NCI-H526 treated with DMSO at 0.1 percent for 48 hours (cell line): ENCODE data around the gene SUCO.
A peak's percentile ranks its signal among the peaks of the same experiment; 100 is the strongest.

Source experiments
- DNase-seq: peaks from one replicate; lab custom pipeline; 2025; lab: John Stamatoyannopoulos, UW

The SUCO gene

DNA sequence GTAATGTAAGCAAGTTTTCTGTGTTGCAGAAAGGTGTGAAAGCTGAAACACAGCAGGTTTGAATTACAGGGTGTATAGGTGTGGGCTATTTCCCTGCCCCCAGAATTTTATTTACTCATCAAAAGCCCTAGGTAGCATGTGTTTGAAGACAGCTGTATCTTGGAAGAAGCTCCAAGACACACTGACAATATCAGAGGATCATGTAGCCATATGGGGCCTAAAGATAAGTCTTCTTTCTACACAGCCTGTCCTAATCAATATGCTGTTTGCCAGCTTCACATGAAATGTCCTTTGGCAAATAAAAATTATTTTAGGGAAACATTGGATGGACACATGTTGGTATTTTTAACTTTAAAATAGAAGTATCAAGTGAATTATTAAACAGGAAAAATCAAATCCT, 17.5 kb upstream of the SUCO start:
- no peak for DNase-seq

- DNase-seq = peak; percentile 41
These were observed 17.0 kb upstream of the SUCO start for GRCh38 chr1:172515927-172516326.

DNA sequence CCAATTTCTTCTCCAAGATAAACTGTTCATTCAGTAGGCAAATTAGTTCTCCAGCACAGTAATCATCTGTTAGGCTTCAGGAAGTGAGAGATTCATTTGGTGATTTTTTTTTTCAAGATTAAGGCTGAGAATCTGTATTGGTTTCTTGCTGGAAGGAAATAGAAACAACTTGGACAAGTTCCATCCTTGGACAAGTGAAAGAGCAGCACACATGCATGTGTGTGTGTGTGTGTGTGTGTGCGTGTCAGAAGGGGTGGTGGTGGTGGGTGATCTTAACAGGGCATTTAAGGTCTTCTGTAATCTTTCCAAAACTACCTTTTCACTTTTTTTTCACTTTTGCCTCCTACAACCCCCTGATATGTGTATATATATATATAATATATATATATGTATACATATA, 15.9 kb upstream of the SUCO start:
- DNase-seq = no peak

- no peak for DNase-seq
These were observed 15.4 kb upstream of the SUCO start for GRCh38 chr1:172517545-172517944.

DNA sequence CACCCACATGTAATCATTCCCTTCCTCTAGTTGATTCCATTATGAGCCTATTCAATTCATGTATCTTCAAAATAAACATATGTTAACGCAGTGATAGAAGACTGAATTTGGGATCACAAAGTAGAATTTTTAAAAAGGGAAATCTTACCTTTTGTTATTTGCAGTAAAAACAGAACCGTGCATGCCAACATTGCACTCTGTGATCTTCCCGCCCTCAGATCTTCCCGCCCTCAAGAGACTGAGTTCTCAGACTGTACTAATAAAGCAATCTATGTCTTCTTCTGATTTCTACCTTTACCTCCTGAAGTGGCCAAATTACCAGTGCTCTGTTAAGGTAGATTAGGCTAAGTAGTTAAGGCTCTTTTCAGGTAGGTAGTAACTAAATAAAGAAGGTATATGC, 3.6 kb upstream of the SUCO start:
- no peak for DNase-seq

GRCh38 chr1:172530000-172530399, 3.0 kb upstream of the SUCO start:
- peak; percentile 73 for DNase-seq

DNA sequence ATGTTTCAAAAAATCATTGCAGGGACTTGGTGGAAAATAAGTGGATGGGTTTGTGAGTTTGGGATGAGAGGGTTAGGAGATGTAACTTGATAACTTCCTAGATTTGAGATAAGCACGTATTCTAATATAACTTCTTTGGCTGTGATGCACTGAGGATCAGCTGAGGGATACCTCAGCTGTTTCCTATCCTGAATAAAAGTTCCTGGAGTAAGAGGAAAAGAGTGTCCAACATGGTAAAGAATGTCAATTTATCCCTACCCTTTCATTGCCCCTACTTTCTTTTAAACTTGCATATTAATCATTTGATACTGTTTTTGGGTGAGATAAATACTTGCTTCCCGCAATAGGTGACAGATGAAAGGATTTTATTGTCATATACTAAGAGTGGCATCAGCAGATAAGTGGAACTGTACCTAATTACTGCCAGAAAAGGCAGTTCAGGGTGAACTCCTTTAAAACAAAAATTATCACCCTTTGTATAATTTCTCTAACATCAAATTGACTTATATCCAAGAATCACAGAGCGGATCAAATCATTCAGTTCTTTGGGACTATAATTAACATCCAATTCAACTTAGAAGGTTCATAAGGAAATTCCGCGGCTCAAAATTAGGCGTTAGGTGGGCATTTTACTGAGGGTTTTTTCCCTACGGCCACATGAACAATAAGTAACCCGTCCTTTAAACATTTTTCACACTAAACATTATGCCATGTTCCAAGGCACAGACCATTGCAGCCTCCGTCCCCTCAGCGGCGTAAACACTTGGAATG, 1.4 kb upstream of the SUCO start:
- DNase-seq = no peak

- DNase-seq = peak; percentile 100
These were observed 709 bp upstream of the SUCO start for GRCh38 chr1:172532183-172532699.

DNA sequence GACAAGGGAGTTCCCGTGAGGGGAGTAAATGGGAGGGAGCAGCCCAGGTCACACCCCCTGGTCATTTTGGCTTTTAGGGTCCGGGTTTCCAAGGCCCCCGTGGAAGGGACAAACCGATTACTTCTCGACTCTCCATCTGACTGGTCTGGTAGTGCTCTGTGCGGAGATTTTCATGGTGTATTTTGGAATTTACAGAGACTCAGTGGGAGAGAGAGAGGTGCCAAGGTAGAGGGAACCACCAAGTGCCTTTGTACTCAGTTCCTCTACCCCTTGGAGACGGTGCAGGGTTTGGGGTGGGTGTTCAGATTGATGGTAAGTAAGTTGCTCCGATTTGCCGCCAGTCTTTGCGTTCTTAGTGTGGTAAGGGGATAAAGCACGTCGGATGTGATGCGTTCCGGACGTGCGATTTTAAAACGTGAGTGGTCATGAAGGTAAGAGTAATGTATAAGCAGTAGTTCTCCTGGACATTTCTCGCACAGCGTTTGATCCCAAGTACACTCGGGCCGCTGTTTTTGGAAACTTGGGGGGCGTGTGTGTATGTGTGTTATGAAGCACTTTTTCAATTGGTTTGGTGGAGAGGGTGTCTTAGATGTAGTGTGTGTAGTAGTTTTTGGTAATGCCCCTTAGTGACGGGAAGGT, 682 bp downstream of the SUCO start:
- peak; percentile 80 for DNase-seq

DNA sequence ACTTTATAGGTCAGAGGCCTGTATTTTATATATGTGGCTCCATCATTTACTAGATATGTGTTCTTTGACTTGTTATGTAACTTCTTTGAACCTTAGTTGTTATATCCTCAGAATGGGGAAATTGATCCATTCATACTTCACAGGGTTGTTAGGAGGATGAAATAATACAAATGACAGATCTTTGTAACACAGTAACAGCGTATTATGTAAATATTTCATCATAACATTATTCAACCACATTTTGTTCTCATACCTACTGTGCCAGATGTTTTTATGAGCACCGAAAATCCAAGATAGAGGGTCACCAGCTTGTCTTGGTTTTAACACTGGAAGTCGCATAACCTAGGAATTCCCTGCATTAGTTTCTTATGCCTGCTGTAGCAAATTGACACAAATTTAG, 3.3 kb downstream of the SUCO start:
- DNase-seq = no peak

DNA sequence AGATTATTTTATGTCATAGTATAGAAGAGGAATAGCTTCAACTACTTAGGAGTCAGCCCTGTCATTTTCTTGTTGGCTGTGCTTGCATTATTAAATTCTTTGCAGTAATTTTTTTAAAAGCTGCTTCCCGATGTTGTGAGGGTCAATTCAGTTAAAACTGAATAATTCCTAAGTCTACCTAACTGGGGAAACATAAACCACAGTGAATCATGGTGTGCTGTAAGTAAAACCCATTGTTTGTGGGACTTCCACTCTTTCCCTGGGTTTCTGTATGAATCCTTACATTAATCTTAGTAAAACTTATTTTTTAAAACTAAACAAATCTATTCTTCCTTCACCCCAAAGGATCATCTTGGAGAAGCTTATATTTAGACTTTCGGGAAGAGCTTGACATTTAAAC, 4.4 kb downstream of the SUCO start:
- no peak for DNase-seq

DNA sequence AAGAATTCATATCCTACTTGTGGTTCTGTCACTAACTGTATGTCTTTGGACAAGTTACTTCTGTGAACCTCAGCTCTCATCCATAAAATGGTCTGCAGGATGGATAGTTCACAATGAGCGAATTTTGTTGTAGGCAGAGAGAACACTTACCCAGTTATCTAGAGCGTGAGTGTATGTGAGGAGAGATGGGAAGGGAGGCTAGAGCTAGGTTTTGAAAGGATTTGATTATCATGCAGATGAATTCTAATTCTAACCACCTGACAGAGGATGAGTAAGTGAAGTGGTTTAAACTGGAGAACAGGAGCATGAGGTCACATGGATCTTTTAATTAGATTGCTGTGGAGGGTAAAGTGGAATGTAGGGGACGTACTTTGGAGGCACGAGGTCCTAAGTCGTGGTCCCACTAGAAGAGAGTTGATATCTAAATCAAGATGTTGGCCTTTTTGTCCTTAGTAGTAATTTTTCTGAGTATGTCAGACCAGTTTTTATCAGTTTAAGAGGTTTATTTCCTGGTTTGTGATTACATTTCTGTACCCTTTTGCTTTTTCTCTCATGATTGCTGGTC, 5.0 kb downstream of the SUCO start:
- no peak for DNase-seq

DNA sequence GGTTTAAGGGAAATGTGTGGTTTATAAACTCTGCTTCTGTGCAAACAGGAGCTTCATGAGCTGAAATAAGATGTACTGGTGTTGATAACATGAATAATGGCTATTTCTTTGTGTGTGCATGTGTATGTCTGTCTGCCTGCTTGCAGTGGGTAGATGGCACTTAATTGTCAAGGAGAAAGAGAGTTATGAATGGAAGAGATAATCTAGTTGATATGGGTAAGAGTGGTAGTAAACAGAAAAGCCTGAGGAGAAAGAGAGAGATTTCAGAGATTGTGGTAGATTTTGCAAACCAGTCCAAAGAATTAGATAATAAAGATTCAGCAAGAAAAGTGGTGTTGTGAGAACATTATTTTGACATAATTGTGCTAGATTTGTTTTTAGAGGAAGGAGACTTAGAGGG, 7.7 kb downstream of the SUCO start:
- DNase-seq = no peak

GRCh38 chr1:172544481-172545104, 11.6 kb downstream of the SUCO start:
- DNase-seq = no peak

- DNase-seq = no peak
These were observed 12.6 kb downstream of the SUCO start for GRCh38 chr1:172545396-172546004.

DNA sequence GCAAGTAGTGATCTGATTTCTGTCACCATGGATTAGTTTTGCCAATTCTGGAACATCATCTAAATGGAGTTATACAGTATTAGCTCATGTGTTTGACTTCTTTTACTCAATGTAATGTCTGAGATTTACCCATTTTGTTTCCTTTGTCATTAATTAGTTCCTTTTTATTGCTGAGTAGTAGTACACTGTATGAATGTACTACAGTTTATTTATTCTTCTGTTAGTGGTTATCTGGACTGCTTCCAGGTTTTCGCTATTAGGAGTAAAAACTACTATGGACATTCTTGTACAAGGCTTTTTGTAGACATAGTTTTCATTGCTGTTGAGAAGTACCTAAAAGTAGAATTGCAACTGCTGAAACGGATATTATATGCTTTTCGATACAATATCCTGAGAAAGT, 14.1 kb downstream of the SUCO start:
- no peak for DNase-seq

DNA sequence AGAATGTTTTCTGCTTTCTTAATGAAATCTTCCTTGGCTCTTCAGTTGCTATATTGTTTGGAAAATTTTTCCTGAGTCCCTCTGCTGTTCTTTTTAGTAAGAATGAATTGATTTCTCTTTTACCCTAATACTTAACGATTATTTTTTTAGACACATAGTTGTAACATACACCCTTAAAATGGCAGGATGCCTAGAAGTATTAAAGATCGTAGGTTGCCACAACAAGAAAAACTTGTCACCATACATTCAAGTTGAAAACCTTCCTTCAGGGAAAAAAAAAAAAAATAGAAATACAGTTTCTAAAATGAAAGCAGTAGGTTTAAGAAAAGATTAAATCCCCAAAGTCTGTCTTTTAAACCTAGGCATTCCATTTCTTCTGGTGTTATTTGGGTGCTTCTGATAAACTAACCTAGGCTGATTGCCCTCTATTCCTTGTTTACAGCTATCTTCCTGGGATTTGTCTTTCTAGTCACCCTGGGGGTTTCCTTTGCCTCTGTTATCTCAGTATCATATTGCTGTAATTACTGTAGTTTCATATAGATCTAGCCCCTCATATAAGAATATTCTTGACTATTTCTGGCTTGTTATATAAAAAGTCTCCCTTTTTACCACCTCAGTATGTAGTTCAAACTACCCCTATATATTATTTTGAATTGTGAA, 16.8 kb downstream of the SUCO start:
- DNase-seq = no peak

- no peak for DNase-seq
These were observed 18.3 kb downstream of the SUCO start for GRCh38 chr1:172551279-172551678.

- no peak for DNase-seq
These were observed 22.0 kb downstream of the SUCO start for GRCh38 chr1:172554915-172555314.

DNA sequence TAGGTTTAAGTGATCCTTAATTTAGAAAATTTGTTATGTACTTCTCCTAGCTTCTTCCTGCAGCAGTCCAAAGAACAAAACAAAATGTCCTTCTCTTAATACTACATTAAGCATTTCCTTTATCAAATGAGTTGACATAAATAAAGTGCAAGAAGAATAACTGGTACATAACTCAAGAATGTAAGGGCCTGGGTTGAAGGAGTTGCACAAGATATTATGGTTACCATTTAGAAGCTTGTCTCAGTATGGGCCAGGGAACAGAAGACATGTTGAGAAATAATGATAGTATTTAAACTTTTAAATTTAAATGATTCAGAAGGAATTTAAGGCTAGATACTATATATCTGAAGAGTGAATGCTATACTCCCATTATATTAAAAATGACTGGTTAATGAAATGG, 23.5 kb downstream of the SUCO start:
- no peak for DNase-seq

GRCh38 chr1:172557270-172557669, 24.3 kb downstream of the SUCO start:
- DNase-seq = no peak
